CD4-positive, alpha-beta T cell treated with Interleukin-21 for 1 hour (primary cell): ENCODE results near the gene MTOR.
A peak's percentile ranks its signal among the peaks of the same experiment; 100 is the strongest.
"Not testable (repeated sequence)": the region's sequence is repeated elsewhere in the genome, so short reads cannot be mapped to it uniquely, and the experiment has no call there.

Experiments used
- DNase-seq: peaks from one replicate; pipeline ENCODE4 v3.0.0-alpha.2; 2020

MTOR gene

DNA sequence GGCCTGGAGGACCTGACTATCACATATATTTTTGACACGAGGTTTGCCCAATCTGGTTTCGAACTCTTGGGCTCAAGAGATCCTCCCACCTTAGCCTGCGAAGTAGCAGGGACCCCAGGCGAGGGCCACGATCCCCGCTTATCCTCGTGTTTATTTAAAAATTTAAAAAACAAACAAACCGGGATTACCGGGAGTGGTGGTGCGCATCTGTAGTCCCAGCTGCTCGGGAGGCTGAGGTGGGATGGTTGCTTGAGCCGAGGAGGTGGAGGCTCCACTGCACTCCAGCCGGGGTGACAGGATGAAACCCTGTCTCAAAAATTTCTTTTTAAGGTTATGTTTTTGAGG is 162.2 kb downstream of the MTOR start:
- DNase-seq, result no peak

DNA sequence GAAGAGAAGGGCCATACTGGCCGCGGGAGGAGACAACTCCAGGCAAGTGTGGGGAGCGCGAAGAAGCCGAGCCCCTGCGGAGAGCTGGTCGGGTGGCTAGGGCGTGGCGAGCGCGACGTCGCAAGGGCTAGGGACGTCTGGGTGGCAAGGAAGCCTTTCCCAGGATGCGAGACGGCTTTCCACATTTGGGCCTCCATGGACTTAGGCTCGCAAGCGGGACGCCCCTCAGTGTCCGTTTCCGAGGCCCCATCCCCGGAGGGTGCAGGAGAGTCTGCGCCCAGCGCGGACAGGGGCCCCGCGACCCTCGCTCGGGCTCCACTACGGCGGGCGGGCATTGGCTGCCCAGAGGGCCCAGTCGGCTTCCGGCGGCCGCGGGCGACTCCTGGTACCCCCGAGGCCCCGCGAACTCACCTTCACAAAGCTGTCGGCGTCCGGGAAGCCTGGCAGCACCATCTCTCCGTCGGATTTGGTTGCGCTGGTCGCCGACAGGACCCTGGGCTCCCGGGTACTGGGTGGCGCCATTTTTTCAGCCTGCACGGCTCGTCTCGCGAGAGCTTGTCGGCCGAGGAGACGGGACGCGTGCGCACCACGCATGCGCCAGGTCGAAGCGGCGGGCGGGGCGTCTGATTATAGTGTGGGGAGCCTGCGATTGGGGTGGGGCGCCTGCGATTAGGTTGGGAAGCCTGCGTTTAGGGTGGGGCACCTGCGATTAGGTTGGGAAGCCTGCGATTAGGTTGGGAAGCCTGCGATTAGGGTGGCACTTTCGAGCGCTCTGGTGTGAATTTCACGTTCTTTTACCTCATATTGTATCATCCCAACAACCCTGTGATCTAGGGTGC is 162.8 kb downstream of the MTOR start, which contains the start of gene EXOSC10:
Gene EXOSC10 (minus strand): TSS at position 560 of the 839 bp plus-strand sequence. CDS start 38 bp downstream, at position 522.
- peak; percentile 95 for DNase-seq

DNA sequence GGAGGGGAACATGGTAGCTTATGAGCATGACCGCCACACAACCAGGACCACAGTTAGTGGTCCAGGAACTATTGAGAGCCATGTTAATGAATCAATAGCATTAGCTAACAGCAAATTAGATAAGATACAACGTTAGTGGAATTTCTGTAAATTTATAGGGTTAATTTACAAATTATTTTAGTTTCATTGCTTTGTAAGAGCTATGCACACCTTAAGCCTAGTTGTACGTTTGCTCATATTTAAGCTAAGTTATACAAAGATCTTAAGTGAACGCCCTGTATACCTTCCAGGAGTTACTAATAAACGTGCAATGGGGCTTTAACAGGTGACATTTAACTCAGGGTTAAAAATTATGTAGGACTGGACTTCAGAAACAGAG is 163.4 kb downstream of the MTOR start:
- DNase-seq, result no peak

DNA sequence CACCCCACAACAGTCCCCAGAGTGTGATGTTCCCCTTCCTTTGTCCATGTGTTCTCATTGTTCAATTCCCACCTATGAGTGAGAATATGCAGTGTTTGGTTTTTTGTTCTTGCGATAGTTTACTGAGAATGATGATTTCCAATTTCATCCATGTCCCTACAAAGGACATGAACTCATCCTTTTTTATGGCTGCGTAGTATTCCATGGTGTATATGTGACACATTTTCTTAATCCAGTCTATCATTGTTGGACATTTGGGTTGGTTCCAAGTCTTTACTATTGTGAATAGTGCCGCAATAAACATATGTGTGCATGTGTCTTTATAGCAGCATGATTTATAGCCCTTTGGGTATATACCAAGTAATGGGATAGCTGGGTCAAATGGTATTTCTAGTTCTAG is 178.6 kb downstream of the MTOR start:
- not testable (repeated sequence) for DNase-seq

DNA sequence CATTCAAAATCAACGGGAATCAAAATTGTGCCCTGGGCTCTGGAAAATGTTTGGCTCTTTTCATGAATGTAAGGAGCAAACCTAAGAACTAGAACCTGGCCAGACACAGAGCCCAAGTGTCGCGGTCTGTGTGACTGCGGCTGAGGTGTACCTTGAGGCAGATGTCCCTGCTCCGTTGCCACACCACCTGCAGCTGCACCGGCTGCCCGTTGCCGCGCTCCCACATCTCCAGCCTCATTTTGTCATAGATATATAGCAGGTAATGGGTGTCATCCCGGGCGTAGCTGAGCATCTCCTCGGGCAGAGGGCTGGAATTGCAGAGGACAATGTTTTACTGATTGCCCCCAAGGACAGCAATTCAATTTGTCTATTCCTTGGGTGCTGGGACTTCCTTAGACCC is 181.4 kb downstream of the MTOR start:
- no peak for DNase-seq

DNA sequence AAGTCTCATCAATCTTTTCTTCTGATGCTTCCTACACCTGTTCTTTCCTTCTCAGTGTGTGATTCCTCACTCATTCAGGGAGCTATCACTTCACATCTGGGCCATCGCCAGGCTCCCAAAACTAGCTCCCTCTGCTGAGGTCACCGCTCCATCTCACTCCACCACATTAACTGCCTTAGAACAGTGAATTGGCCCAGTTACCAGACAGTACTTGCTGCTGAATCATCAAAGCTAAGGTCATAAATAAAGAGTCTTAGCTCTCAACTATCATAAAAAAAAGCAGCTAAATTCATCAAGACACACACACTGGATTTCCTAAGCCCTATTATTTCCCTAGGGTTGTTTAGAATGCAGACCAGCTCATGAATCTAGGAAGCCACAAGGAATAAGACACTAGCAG is 183.7 kb downstream of the MTOR start:
- DNase-seq, result no peak

DNA sequence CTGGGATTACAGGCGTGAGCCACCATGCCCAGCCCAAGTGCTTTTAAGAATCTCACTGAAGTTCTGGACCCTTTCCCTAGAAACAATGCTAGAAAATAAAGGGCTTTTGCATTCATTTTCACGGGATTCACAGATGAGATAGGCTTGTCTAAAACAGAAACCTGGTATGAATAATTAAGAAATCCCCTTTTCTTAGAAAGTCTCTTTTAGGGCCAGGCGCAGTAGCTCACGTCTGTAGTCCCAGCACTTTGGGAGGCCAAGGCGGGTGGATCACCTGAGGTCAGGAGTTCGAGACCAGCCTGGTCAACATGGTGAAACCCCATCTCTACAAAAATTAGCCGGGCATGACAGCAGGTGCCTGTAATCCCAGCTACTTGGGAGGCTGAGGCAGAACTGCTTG is 189.0 kb downstream of the MTOR start:
- not testable (repeated sequence) for DNase-seq

DNA sequence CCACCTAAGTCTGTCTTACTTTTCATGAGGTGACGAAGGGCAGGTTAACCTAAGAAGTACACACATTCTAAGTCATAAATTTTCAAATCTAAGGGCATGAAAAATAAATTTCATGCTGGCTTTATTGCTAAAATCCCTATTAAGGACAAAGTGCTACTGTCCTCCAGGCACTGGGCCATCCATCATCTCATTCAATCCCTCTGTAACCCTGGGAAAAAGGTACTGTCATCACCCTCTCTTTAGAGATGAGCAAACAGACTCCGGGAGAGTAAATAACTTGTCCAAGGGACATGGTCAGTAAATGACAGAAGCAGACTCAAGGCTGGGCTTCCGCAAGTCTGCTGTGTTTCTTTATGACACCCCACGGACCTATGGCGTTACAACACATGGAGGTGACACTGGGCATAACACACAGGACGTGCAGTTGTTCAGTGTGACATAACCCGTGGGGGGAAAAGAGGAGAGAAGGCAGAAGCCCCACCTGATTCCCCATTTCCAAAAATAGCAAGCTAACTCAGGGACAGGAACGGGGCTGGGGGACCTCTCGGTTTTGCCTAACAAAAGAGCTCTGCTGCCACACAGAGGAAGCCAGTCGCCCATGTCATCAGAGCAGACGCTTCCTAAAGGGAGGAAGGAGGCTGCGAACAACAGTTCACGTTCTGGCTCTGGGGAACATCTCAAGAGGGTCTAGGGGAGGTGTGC is 190.0 kb downstream of the MTOR start:
- no peak for DNase-seq

DNA sequence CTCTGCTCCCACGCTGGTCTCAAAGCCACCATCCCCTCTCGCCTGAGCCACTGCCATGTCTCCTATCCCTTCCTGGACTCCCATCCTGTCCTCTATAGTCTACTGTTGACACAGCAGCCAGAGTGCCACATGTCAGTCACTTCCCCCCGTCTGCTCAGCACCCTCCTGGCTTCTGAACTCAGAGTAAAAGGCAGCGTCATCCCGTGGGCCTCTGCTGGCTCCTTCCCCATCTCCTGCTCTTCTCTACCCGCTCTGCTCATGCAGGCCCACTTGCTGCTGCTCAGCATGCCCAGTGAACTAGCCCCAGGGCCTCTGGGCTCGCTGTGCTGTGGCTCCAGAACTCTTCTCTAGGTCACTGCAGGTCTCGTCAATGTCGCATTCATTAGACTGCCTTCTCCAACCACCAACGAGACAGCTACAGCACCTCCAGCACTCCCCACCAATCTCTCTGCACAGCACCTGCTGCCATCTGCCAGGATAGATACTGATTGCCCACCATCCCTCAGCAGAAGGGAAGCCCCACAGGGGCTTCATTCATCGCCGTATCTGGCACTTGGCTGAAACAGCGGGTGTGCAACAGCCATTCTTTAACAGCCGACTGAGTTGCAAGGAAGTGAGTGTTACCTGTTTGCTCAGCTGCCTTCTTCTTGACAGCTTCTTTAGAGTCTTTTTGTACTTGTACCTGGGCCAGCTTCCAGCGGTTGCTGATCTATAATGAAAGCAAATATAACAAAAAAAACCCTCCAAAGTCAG is 190.7 kb downstream of the MTOR start:
- DNase-seq, result no peak

DNA sequence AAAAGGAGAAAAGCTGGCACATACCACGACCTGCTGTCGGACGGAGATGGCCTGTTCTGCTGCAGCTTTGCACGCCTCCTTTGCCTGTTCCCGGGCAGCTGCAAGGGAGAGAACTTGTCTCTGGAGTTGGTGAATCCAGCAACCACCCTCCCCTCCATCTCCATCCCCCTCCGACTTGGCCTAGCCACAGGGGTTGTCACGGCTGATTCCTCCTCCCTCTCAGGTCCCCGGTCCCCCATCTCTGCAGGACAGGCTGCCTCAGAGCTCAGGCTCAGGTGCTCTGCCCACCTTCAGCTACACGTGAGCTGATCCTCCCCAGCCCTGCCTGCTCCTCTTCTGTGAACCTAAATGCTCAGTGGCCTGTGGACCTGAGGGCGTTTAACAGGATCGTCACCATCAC is 191.5 kb downstream of the MTOR start:
- DNase-seq, result no peak

DNA sequence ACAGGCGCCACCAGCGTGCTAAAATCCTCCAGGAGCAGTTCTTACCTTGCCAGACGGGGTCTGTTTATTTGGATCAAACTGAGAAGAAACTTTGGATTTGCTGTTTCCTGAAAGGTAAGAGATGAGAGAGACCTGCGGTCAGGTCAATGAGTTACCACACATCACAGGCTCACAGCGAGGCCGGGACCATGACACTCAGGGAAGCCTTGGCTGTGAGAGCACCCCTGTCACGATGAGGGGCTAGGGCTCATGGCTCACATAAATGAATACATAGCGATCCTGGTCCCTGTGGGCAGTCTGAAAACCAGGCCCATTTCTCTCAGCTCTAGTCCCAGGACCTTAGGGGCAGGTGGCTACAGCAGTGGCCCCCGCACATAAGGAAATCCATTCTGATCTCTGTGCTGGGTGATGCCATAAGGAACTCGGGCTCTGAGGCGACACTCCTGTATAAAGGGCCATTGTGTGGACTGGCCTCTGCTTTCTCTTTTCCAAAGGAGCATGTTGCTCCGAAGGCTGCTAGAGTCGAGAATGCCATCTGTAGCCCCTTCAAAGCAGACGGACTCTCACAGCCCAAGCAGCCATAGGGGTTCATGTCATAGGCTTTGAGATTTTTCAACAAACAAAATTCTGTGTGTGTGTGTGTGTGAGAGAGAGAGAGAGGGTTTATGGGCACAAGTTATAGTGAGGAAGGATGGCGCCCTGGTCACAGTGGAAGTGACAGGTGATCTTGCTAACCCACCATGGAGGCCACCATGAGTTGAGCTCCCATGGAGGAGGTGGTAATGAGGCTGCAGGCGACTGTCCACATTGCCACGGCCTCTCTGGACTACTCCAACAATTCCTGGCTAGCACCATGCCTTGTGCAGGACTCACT is 193.5 kb downstream of the MTOR start:
- DNase-seq, result no peak

DNA sequence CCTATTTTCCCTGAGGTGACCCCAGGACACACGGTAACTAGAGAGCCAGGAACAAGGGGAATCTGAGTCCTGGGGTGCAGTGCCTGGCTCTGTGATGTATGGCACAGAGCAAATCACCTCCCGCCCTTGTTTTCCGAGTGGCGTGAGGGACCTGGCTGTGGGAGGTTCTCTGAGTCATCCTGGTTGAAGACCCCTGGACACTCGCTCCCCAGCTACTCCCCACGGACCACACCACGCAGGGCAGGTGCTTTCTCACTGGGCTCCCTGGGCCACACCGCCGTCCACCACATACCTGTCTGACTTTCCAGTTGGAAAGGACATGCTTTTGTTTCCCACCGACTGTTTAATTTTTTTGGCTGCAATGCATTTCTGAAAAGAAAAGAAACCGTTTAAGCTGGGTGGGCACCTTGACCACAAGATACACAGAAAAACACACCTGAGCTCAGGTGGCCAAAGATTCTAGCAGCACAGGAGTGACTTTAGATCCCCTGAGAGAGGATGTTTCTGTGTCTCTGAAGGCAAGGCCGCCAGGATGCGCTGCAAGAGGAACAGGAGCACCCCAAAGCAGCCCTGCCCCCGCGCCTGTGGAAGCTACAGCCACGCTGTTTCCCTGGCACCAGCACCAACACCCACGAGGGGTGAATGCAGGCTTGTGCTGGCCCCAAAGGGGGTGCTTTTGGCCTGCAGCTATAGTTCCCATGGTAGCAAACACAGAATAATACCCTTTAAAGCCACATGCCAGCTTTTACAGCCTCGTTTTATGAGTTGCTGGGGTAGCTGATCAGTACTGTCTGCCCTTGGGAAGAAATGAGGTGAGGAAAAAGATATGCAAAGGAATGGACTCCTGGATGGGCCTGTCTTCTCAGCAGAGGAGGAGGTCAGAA is 194.4 kb downstream of the MTOR start:
- DNase-seq, result no peak

DNA sequence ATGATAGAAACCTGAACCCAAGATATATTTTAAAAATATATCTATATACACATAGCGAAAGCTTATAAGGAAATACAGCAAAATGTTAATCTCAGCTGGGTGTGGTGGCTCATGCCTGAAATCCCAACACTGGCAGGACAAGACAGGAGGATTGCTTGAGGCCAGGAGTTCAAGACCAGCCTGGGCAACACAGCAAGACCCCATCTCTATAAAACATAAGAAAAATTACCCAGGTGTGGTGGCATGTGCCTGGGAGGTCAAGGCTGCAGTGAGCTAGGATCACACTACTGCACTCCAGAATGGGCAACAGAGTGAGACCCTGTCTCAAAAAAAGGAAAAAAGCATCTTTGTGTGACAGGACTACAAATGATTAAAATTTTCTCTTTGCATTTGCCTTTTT is 196.6 kb downstream of the MTOR start:
- no peak for DNase-seq

DNA sequence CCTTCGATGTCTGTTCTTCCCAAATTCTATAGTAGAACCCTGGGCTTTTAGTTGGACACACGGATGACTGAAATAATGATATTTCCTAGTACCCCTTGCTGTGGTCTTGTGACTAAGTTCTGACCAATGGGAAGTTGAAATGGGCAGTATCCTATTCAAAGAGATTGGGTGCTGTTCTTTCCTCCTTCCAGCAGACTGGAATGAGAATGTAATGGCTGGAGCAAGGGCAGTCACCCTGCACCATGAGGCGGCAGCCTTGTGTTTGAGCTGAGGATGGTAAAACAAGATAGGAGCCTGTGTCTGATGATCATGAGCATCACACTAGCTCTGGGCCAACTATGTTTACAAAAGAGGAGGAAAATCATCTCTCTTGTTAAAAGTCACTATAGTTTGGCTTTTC is 197.4 kb downstream of the MTOR start:
- DNase-seq, result no peak

DNA sequence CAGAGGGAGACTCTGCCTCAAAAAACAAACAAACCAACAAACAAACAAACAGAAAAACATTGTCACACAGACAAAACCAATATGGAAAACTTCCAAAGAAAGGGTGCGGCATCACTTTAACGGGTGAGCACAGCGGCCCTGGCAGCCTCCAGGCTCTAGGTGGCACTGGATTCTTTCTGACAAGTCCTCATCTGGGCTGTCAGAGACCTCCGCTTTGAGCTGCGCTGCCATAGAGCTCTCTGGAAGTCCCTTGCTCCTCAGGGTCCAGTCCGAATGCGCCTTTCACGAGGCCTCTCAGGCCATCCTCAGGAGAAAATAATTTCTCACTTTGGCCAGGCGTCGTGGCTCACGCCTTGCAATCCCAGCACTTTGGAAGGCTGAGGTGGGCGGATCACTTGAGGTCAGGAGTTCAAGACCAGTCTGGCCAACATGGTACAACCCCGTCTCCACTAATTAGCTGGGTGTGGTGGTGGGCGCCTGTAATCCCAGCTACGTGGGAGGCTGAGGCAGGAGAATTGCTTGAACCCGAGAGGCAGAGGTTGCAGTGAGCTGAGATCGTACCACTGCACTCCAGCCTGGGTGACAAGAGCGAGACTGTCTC is 198.3 kb downstream of the MTOR start:
- not testable (repeated sequence) for DNase-seq

DNA sequence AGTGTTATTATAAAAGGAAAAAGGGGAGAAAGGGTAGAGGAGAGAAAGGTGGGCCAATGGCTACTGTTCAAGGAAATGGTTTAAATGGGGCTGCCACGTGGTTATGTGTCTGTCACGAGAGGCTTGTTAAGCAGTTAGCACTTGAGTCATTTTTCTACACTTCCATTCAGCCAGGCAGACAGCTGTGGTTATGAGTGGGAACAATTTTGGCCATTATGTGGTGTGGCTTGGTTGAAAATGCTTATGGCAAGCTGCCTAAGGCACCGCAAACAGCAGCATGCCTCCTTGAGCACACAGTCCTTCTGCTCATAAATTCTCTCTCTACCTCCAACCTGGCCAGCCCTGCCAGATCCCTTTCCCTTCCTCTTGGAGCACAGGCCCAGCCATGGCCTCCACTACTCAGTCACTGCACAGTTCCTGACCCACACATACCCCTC is 199.4 kb downstream of the MTOR start:
- DNase-seq, result peak; percentile 25

DNA sequence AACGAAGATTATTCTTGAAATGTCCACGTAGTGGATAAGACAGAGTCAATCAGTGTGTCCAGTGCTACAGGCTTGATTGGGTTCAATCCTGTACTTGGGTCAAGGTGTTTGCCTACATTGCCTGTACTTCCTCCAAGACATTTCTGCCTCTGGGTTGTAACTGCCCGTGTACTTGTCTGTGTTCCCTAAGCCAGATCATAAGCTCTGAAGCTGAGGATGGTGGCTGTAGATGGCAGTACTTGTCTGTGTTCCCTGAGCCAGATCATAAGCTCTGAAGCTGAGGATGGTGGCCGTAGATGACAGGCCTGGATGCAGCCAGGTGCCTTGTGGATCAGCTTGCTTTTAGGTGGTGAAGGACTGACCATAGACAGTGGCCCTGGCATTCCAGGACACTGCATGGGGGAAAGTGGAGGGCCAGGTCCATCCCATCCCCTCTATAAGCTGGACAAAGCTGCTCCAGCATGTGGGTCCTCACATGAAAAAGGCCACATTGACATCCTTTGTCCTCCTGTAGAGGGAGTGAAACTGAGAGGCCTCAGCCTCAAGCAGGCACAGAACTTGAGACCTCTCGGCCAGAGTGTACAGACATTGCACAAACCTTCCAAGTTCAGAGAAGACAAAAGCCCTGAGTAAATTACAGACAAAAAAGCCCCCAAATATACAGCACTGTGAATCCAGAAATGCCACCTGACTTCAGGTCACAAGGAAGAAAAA is 200.5 kb downstream of the MTOR start:
- DNase-seq, result no peak

DNA sequence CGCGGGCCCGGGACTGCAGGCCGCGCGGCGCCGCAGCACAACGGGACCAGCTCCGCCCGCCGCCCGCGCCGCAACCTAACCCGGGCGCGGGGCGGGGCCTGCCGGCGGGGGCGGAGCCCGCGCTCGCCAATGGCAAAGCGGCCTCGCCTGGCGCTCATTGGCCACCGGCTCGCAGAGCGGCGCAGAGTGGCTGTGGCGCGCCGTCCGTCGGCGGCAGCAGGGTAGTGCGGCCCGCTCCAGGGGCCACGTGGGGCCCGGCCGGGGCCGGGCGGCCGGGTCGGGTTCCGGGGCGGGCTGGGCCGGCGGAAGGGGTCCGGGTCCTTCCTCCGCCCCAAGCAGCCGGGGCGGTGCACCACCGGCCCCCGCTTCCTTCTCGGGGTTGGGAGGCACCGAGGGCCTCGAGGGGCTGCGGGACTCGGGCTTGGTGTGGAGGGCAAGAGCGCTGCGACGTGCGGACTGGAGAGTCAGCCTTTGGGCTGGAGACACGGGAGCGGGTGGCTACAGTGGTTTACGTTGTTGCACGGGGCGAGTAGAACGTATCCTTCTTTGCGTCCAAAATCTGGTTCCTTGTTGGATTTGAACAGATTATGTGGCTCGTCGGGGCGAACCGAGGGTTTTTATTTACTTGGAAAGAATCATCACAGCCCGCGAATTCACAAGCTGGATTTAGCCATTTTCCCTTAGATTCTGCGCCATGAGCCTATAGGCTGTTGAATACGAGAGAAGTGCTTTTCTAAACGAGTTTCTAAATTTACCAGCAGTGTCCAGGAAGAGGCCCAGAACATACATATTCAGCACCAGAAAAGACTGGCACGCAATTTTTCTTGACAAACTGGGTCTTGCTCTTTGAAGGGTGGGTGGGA is 202.2 kb downstream of the MTOR start, which contains the start of gene SRM:
Gene SRM (minus strand): TSS at position 51 of the 863 bp plus-strand sequence. CDS start 75 bp downstream, outside the sequence.
- peak; percentile 92 for DNase-seq
